ENCODE data around the gene MGRN1.

- no peak for TF ChIP-seq CTCF (IDR thresholded peaks at IDR 0.05)
- no peak for TF ChIP-seq EZH2 (IDR thresholded peaks at IDR 0.05; ENCODE audit: borderline replicate concordance, insufficient read depth, low read depth, low read length, poor library complexity, severe bottlenecking)
Observed at GRCh38 chr16:4675864-4676786, 51.5 kb downstream of the MGRN1 start.

Data from B cell (primary cell).